Fibroblast of skin of left quadriceps (primary cell): ENCODE measurements around the gene INSYN1.
"Not testable (repeated sequence)": the region's sequence is repeated elsewhere in the genome, so short reads cannot be mapped to it uniquely, and the experiment has no call there.

Source experiments
- DNase-seq, 2 experiments: peaks; one replicate each; pipeline ENCODE4 v3.0.0-alpha.2; 2013; ENCODE audit warnings: low read depth in 2 of 2

INSYN1 gene

GRCh38 chr15:73714695-73715301, 38.4 kb downstream of the INSYN1 start:
- DNase-seq = no peak

DNA sequence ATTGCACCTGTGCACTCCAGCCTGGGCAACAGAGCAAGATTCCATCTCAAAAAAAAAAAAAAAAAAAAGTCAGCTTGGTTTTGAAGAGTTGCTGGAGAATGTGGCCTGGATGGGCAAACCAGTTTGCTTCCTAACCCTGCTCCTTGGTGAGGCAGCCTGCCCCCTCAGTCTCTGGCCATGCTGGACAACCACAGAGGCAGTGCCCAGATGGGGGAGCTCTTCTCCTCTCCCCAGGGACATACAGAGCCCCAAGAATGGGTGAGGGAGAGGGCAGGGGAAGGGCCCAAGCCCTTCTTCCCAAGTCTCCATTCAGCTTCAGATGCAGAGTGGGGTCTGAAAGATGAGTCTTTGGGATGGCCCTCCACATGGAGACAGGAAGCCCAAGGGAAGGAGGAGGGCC, 41.0 kb downstream of the INSYN1 start:
- no peak for DNase-seq

DNA sequence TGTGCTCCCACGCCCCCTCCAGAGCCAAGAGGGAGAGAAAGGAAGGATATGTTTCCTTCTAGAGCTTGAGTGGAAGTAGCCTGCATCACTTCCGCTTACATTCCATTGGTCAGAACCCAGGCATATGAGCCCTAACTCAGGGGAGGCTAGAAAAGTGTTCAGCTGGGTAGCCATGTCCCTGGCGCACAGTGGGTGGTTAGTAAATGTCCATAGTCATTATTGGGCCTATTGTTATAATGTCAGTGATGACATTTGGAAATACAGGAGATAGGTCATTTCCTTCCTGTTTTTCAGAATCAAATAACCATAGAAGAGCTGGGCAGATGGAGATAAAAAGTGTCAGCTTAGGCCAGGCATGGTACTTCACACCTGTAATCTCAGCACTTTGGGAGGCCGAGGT, 41.6 kb downstream of the INSYN1 start:
- DNase-seq = no peak

- no peak for DNase-seq
Measured at GRCh38 chr15:73710321-73710720, 42.8 kb downstream of the INSYN1 start.

GRCh38 chr15:73709686-73710085, 43.5 kb downstream of the INSYN1 start:
- DNase-seq = no peak

- no peak for DNase-seq
Measured at GRCh38 chr15:73709241-73709640, 43.9 kb downstream of the INSYN1 start.

- DNase-seq = no peak
Measured at GRCh38 chr15:73708691-73709090, 44.5 kb downstream of the INSYN1 start.

DNA sequence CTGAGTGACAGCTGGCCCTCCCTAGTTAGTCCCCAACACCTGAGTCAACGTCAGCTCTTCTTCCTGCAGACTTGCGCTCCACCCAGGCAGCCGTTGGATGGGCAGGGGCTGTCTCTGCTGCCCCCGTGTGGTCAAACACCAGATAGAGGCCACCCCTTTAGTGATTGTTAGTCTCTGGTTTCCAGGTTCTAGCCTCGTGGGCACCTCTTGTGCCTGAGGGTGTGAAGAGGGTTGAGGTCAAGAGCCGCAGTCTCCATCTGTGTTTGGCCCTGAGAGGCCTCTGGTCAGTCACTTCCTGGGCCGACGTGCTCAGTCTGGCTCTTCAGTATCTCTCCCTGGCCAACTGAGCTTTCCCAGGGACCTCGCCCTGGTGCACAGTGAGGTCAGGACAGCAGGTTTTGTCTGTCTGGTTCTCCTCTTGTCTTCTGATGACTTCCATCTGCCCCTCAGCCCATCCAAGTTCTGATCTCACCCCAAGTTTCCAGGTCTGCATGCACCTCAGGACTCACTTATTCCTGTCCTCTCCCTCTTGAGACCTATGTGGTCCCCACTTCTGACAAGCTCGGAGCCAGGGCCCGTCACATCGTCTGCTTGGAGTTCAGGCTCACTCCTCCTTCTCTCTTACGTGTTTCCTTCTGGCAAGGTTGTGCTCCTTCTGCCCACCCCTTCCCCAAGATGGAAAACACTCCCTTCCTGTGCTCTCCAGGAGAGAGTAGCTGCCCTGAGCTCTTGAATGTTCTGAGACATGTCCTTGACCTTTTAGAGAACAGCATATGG, 48.1 kb downstream of the INSYN1 start:
- no peak for DNase-seq

- not testable (repeated sequence) for DNase-seq
Measured at GRCh38 chr15:73704142-73704868, 48.8 kb downstream of the INSYN1 start.

DNA sequence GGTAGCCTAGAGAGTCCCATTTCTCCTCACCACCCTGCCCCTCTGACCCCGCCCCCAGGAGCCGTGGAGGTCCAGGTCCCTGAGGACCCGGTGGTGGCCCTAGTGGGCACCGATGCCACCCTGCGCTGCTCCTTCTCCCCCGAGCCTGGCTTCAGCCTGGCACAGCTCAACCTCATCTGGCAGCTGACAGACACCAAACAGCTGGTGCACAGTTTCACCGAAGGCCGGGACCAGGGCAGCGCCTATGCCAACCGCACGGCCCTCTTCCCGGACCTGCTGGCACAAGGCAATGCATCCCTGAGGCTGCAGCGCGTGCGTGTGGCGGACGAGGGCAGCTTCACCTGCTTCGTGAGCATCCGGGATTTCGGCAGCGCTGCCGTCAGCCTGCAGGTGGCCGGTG, 49.5 kb downstream of the INSYN1 start:
- not testable (repeated sequence) for DNase-seq

DNA sequence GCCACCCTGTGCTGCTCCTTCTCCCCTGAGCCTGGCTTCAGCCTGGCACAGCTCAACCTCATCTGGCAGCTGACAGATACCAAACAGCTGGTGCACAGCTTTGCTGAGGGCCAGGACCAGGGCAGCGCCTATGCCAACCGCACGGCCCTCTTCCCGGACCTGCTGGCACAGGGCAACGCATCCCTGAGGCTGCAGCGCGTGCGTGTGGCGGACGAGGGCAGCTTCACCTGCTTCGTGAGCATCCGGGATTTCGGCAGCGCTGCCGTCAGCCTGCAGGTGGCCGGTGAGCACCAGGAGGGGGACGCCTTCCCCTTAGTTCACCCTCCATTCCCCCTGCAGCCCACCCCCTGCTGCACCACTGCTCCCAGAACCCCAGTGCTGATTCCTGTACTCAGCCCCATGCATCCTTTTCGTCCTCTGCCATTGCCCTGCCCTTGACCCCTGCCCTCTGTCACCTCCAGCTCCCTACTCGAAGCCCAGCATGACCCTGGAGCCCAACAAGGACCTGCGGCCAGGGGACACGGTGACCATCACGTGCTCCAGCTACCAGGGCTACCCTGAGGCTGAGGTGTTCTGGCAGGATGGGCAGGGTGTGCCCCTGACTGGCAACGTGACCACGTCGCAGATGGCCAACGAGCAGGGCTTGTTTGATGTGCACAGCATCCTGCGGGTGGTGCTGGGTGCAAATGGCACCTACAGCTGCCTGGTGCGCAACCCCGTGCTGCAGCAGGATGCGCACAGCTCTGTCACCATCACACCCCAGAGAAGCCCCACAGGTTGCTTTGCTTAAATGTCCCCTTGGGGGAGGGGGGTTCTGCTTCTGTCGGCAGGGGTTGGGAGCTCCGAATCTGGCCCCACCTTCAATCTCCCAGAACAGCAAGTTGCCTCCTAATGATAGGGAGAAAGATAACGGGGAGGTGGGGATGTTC, 50.6 kb downstream of the INSYN1 start:
- not testable (repeated sequence) for DNase-seq

DNA sequence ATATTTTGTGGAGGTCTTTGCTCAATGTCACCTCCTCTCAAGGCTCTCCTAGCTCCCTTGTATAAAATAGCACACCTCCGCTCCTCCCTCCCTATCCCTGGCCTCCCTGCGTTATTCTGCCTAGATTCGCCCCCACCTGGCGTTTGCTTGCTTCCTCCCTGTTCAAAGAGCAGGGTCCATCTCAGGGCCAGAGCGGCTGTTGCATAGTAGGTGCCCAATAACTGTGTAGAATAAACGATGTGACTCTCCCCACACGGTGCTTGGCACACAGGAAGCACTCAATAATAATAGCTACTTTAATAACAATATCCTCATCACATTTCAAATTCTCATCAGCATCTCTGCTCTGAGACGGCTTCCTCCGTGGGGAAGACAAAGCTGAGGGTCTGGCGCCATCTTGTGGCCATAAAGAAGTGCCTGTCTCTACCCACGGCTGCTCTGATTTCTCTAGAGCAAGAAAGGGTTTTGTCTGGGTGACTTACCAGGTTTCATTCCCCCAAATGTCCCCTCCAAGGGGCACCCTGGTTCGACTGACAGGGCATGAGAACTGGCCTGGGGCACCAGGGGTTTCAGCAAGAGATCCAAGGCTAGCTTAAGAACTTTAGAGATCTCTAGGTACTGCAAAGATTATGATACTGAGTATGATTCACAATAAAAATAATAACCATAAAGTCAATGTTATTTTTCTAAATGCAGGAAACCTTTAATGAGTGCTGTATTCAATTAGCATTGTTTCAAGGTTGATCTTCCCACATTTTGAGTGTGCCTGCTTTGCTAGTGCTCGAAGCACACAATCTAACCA, 52.9 kb downstream of the INSYN1 start:
- DNase-seq = peak; percentile 49 to 52

DNA sequence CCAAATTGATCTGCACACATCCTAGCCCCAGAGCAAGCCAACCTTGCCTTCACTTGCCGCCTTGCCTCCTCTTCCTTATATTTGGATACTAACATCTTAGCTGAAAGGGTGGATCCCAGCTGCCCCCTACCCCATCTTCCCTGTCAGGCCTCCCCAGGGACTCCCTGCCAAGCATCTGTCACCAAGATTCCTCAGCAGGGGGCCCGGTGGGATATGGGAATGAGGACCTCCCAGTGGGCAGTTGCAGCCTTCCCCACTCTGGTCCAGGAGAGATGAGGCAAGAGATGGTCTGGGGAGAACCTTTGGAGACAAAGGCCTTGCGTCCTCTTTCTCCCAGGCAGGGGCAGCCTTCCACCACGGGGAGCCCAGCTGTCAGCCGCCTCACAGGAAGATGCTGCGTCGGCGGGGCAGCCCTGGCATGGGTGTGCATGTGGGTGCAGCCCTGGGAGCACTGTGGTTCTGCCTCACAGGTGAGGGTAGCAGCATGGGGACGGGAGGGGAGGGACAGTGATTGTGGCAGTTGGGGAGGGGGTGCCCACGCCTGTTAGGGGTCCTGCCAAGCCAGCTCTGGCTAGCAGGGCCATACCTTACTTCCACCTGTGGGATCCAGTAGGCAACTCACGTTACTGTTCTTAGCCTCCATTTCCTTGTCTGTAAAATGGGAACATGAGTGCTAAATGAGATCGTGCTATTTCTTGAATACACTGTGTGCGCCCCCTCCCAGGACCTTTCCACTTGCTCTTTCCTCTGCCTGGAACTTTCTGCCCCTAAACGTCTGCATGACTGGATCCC, 53.7 kb downstream of the INSYN1 start:
- DNase-seq = no peak

- DNase-seq = peak; percentile 85 to 86
Measured at GRCh38 chr15:73697033-73697467, 56.1 kb downstream of the INSYN1 start.

GRCh38 chr15:73696641-73697001, 56.5 kb downstream of the INSYN1 start:
- DNase-seq = no peak

DNA sequence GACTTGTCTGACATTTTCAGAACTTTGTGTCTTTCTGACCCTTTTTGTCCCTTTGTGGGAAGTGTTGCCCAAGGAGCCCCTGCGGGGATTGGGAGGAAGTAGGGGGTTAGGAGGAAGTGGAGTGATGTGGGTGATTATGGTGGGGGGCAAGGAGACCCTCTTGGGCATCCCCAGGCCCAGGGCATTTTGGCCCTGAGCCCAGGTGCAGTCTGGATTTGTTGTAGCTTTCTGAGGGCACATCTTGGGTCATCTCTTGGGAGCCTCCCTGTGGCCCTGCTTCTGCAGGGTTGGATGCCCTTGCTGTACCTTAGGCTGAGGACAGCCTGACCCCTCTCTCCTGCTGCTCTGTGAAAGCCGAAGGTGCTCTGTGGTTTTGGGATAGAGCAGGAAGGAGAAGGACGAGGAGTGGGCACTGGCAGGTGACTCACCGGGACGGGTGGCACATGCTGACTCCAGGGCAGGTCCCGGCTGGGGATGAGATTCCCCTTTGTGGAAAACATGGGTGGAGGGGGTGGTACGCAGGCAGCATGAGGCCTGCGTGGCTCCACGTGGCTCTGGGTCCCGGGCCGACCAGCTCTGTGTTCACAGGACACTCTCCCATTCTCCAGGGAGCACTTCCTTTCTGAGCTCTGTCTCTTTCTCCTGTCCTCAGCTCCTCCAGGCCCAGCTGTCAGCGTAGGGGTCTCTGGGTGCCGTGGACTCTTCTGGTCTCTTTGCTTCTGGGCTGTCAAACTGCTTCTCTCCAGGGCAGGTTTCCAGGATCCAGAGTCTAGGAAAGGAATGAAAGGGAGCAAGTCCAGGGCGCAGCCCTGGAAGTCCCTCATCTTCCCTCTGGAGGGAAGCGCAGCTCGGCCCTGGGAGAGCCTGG, 57.1 kb downstream of the INSYN1 start:
- DNase-seq = no peak

GRCh38 chr15:73694419-73694818, 58.7 kb downstream of the INSYN1 start:
- DNase-seq = no peak

DNA sequence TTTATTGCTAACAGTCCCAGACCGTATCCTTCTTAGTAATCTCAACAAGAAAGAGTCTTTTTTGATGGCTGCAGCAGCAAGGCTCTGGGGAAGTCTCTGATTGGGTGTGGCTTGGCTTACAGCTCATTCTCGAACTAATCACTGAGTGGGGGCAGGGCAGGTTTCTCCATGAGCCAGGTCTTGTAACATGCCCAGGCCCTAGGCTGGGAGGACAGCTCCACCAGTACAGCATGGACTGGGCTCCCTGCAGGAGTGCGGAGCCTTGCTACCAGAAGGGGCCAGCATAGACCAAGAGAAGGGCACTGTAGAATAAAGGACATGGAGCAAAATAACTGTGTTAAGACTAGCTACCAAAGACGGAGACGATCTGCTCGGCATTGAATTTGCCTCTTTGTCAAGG, 61.8 kb downstream of the INSYN1 start:
- no peak for DNase-seq

- no peak for DNase-seq
Measured at GRCh38 chr15:73688455-73688854, 64.7 kb downstream of the INSYN1 start.
